GM12892 (cell line): ENCODE data around the gene RAPGEF2.

Source experiments
- POLR2A ChIP-seq: IDR thresholded peaks from 2 replicates; pipeline ENCODE4 v1.6.1; 2011; ENCODE audit warnings: low read depth, low read length, control low read depth
- POLR2AphosphoS5 ChIP-seq: IDR thresholded peaks from 2 replicates; pipeline ENCODE4 v1.6.1; 2011; ENCODE audit warnings: low read depth, low read length, control low read depth
- TAF1 ChIP-seq: IDR thresholded peaks from 2 replicates; pipeline ENCODE4 v1.6.1; 2011; ENCODE audit warnings: low read depth, mild to moderate bottlenecking, control low read depth, low read length, borderline replicate concordance

- TF ChIP-seq TAF1 (no peak), POLR2AphosphoS5 (no peak), POLR2A (no peak)
Measured at GRCh38 chr4:159075531-159075932, 27.3 kb upstream of the RAPGEF2 start.
